NB4 (cell line): ENCODE data around the gene PRR19.

ENCODE experiments used
- DNase-seq: peaks from one replicate; pipeline ENCODE4 v3.0.0; 2010; ENCODE audit warnings: low read depth
- H3K4me3 ChIP-seq: one replicate; pipeline ENCODE4 v1.5.1; 2011; ENCODE audit warnings: mild to moderate bottlenecking, low read depth, low read length, moderate library complexity
- CTCF ChIP-seq: IDR thresholded peaks from one replicate; pipeline ENCODE4 v1.5.1; 2012; ENCODE audit warnings: low read depth, low read length
- MAX ChIP-seq: IDR thresholded peaks from 2 replicates; pipeline ENCODE4 v1.6.1; 2011; ENCODE audit warnings: low read depth, low read length
- MYC ChIP-seq: IDR thresholded peaks from 2 replicates; pipeline ENCODE4 v1.6.1; 2011; ENCODE audit warnings: low read depth, low read length
- POLR2A ChIP-seq: IDR thresholded peaks from 2 replicates; pipeline ENCODE4 v1.6.1; 2011; ENCODE audit warnings: mild to moderate bottlenecking; ENCODE audit not compliant: insufficient read length; ENCODE audit errors: extremely low read depth

Gene PRR19

GRCh38 chr19:42301646-42302203 lies at the start of gene PRR19:
PRR19 (plus strand) TSS chr19:42302132; CDS start chr19:42309585, 7,453 bp downstream.
- no peak for TF ChIP-seq MYC
- no peak for TF ChIP-seq POLR2A
- TF ChIP-seq MAX, result no peak
- no peak for TF ChIP-seq CTCF
- peak; percentile 37 for DNase-seq
- peak within 1 kb of the TSS; percentile 59 for H3K4me3 ChIP-seq

GRCh38 chr19:42252365-42253244 lies 49.3 kb upstream of the PRR19 start:
- no peak for DNase-seq
- TF ChIP-seq CTCF (no peak), MAX (peak; percentile 19; the same call in 1 of the 2 replicates), MYC (no peak)
- peak overlapping the region; percentile 64 for H3K4me3 ChIP-seq

- no peak for TF ChIP-seq POLR2A
- TF ChIP-seq MAX, result peak; percentile 78
- H3K4me3 ChIP-seq, result peak overlapping the region; percentile 67
- DNase-seq, result peak; percentile 66
Observed at GRCh38 chr19:42253245-42254088, 48.5 kb upstream of the PRR19 start.

- TF ChIP-seq CTCF (no peak), POLR2A (no peak), MAX (0 out of 2 replicates have a peak, but pooled peaks have one; percentile 2)
- peak overlapping the region; percentile 67 for H3K4me3 ChIP-seq
- peak; percentile 79 for DNase-seq
Observed at GRCh38 chr19:42254089-42254849, 47.7 kb upstream of the PRR19 start.

- TF ChIP-seq MYC (no peak), POLR2A (peak; percentile 37)
- H3K4me3 ChIP-seq, result peak within 1 kb of the TSS; percentile 67
- DNase-seq, result peak; percentile 87
Observed at GRCh38 chr19:42254850-42255765, 46.8 kb upstream of the PRR19 start, which contains the start of gene ERF. ERF (minus strand) TSS chr19:42255128; CDS start chr19:42254999, 129 bp downstream.
